Motor neuron (in vitro differentiated cells): ENCODE measurements around the gene SUSD1. TPM values are rescaled to one million over a fixed set of nuclear protein-coding genes. Genes with fewer than 3 reads are reported as not detected.
"Not testable (repeated sequence)": the region's sequence is repeated elsewhere in the genome, so short reads cannot be mapped to it uniquely, and the experiment has no call there.

Experiments
- ATAC-seq, 8 experiments: fragments of 200-7000 bp; cut with Tn5 transposase; replicated peaks in 6 of 8; 2 replicates each; pipeline ENCODE4 v1.8.0; 2021; ENCODE audit warnings: mild to moderate bottlenecking in 8 of 8, moderate library complexity in 8 of 8
- H3K27ac ChIP-seq, 2 donors: fragments of 250-450 bp; sonication (Bioruptor Pico); 2 replicates each; pipeline ENCODE4 v1.9.0; 2021; ENCODE audit warnings: antibody characterized with exemption in 2 of 2, mild to moderate bottlenecking in 2 of 2, moderate library complexity in 1 of 2
- H3K4me1 ChIP-seq, 2 donors: fragments of 250-450 bp; sonication (Bioruptor Pico); replicated peaks in 1 of 2; 2 replicates each; pipeline ENCODE4 v1.6.1; 2021; ENCODE audit warnings: antibody characterized with exemption in 2 of 2, mild to moderate bottlenecking in 2 of 2, moderate library complexity in 1 of 2
- H3K4me3 ChIP-seq, 5 donors: fragments of 250-450 bp; sonication (Bioruptor Pico); 2 replicates each; pipeline ENCODE4 v1.9.0; 2021; ENCODE audit warnings: antibody characterized with exemption in 5 of 5, mild to moderate bottlenecking in 5 of 5, moderate library complexity in 4 of 5
- WGBS, 10 experiments: fragments of 450-650 bp; shearing (Covaris generic); methylation state at CpG; one replicate each; pipeline ENCODE4 v1.0.0; 2022; 5-methylcytosine and 5-hydroxymethylcytosine counted together
- in situ Hi-C, 9 experiments: fragments of 400-800 bp; cut with MboI; loops; one replicate each; pipeline ENCODE4 v1.15.0; 2021; ENCODE audit warnings: low sequenced_read_pairs in 9 of 9, low pct_unique_long_range_greater_than_20kb in 2 of 9; ENCODE audit not compliant: unreplicated experiment in 9 of 9
- total RNA-seq, 8 experiments: library from RNA; unstranded; fragments of 300-600 nt; gene quantifications; 2 replicates each; pipeline versions ENCODE4 v1.2.3 to v1.2.4, GENCODE V29; 2022

The SUSD1 gene
- 10 to 100 TPM in 3 of 8 experiments, 1 to 10 TPM in 5; 4.9 to 15.9 (median 8.4) TPM for total RNA-seq

GRCh38 chr9:112174965-112175795, at the start of gene SUSD1:
Gene SUSD1 (minus strand): TSS chr9:112175297. CDS start chr9:112175235, 62 bp downstream.
- in situ Hi-C loops, result no loop called here
- Histone ChIP-seq H3K27ac (peak within 1 kb of the TSS; percentile 39 to 69), H3K4me3 (peak within 1 kb of the TSS; percentile 50 to 62 (median 55)), H3K4me1 (peaks cover 5 to 6% of the 10 kb centered on the region in 2 donors)
- WGBS, 10 experiments, result 0% methylated on average over 3 of the region's 88 CpGs; no CpG with 5 or more reads in 9 of the 10 experiments
- peak; percentile 74 to 84 (median 78) for ATAC-seq

- ATAC-seq, result peak in 2 of 8 experiments; percentile 21 to 52
- in situ Hi-C loops, result loop anchor here in 1 of 9 experiments (25.0 kb wide), 1 partner anchor 112 kb away; no protein-coding TSS in a partner anchor
Measured at GRCh38 chr9:112224401-112225289, 49.5 kb upstream of the SUSD1 start.

GRCh38 chr9:112218908-112219307, 43.8 kb upstream of the SUSD1 start:
- peaks cover 10 to 13% of the 10 kb centered on the region in 2 donors for H3K4me1 ChIP-seq
- WGBS, 10 experiments, result 74 to 100% (median 93%) methylated on average over 2 to 3 of the region's 3 CpGs; no CpG with 5 or more reads in 1 of the 10 experiments
- no peak overlapping the region for H3K4me3 ChIP-seq
- in situ Hi-C loops, result loop anchor here in 1 of 9 experiments (25.0 kb wide), 1 partner anchor 107 kb away; no protein-coding TSS in a partner anchor
- no peak overlapping the region for H3K27ac ChIP-seq
- ATAC-seq, result no peak

More at GRCh38 chr9:112224401-112225289, 49.5 kb upstream of the SUSD1 start:
- Histone ChIP-seq H3K4me3 (no peak overlapping the region), H3K27ac (no peak overlapping the region), H3K4me1 (peaks cover 9 to 10% of the 10 kb centered on the region in 2 donors)
- 39 to 100% (median 93%) methylated on average over 1 to 4 of the region's 4 CpGs; no CpG with 5 or more reads in 1 of the 10 experiments for WGBS, 10 experiments

GRCh38 chr9:112212926-112213325, 37.8 kb upstream of the SUSD1 start:
- Histone ChIP-seq H3K4me1 (no peaks in the 10 kb centered on the region), H3K4me3 (no peak overlapping the region), H3K27ac (no peak overlapping the region)
- no peak for ATAC-seq
- in situ Hi-C loops, result loop anchor here in 1 of 9 experiments (25.0 kb wide), 1 partner anchor 101 kb away; no protein-coding TSS in a partner anchor
- WGBS, 10 experiments, result 80 to 100% (median 91%) methylated on average over 1 to 2 of the region's 2 CpGs; no CpG with 5 or more reads in 2 of the 10 experiments

GRCh38 chr9:112207451-112207850, 32.4 kb upstream of the SUSD1 start:
- no peaks in the 10 kb centered on the region for H3K4me1 ChIP-seq
- WGBS, 10 experiments, result 88 to 100% (median 100%) methylated on average over 1 of the region's 1 CpG; no CpG with 5 or more reads in 1 of the 10 experiments
- H3K27ac ChIP-seq, result no peak overlapping the region
- H3K4me3 ChIP-seq, result no peak overlapping the region
- in situ Hi-C loops, result loop anchor here in 1 of 9 experiments (25.0 kb wide), 1 partner anchor 95 kb away; no protein-coding TSS in a partner anchor
- no peak for ATAC-seq

- 0 to 100% (median 75%) methylated on average over 1 to 2 of the region's 2 CpGs; no CpG with 5 or more reads in 3 of the 10 experiments for WGBS, 10 experiments
- H3K4me1 ChIP-seq, result no peaks in the 10 kb centered on the region
- H3K27ac ChIP-seq, result no peak overlapping the region
- in situ Hi-C loops, result loop anchor here in 1 of 9 experiments (25.0 kb wide), 1 partner anchor 91 kb away; no protein-coding TSS in a partner anchor
- H3K4me3 ChIP-seq, result no peak overlapping the region
- no peak for ATAC-seq
Measured at GRCh38 chr9:112203536-112203935, 28.4 kb upstream of the SUSD1 start.

GRCh38 chr9:112200711-112201110, 25.6 kb upstream of the SUSD1 start:
- H3K27ac ChIP-seq, result no peak overlapping the region
- WGBS, 10 experiments, result 60 to 100% (median 98%) methylated on average over 1 to 5 of the region's 5 CpGs; no CpG with 5 or more reads in 2 of the 10 experiments
- in situ Hi-C loops, result loop anchor here in 1 of 9 experiments (25.0 kb wide), 1 partner anchor 88 kb away; no protein-coding TSS in a partner anchor
- peak in 3 of 8 experiments; percentile 44 to 81 (median 71) for ATAC-seq
- no peaks in the 10 kb centered on the region for H3K4me1 ChIP-seq
- no peak overlapping the region for H3K4me3 ChIP-seq

GRCh38 chr9:112198646-112199045, 23.5 kb upstream of the SUSD1 start:
- ATAC-seq, result no peak
- H3K27ac ChIP-seq, result no peak overlapping the region
- H3K4me1 ChIP-seq, result peaks cover under 1 to 3% of the 10 kb centered on the region in 2 donors
- in situ Hi-C loops, result no loop called here
- H3K4me3 ChIP-seq, result no peak overlapping the region
- 57 to 100% (median 89%) methylated on average over 1 to 4 of the region's 4 CpGs for WGBS, 10 experiments

- in situ Hi-C loops, result no loop called here
- 90 to 100% (median 98%) methylated on average over 1 to 4 of the region's 4 CpGs for WGBS, 10 experiments
- H3K4me1 ChIP-seq, result peaks cover 2 to 3% of the 10 kb centered on the region in 2 donors
- no peak overlapping the region for H3K4me3 ChIP-seq
- no peak for ATAC-seq
- H3K27ac ChIP-seq, result no peak overlapping the region
Measured at GRCh38 chr9:112194969-112195431, 19.9 kb upstream of the SUSD1 start.

- WGBS, 10 experiments, result 0 to 100% (median 47%) methylated on average over 2 to 6 of the region's 6 CpGs
- Histone ChIP-seq H3K27ac (no peak overlapping the region), H3K4me3 (no peak overlapping the region), H3K4me1 (peaks cover 2 to 3% of the 10 kb centered on the region in 2 donors)
- ATAC-seq, result peak in 5 of 8 experiments; percentile 56 to 96 (median 70)
- in situ Hi-C loops, result no loop called here
Measured at GRCh38 chr9:112193572-112194288, 18.6 kb upstream of the SUSD1 start.

- H3K27ac ChIP-seq, in situ Hi-C loops, H3K4me1 ChIP-seq, ATAC-seq, H3K4me3 ChIP-seq: not testable (repeated sequence)
- 88 to 100% (median 100%) methylated on average over 1 of the region's 1 CpG; no CpG with 5 or more reads in 3 of the 10 experiments for WGBS, 10 experiments
Measured at GRCh38 chr9:112190320-112190719, 15.2 kb upstream of the SUSD1 start.

GRCh38 chr9:112188884-112189283, 13.8 kb upstream of the SUSD1 start:
- no peak for ATAC-seq
- H3K27ac ChIP-seq, result no peak overlapping the region
- 83 to 100% (median 100%) methylated on average over 1 of the region's 1 CpG; no CpG with 5 or more reads in 3 of the 10 experiments for WGBS, 10 experiments
- peaks cover 0 to 2% of the 10 kb centered on the region in 2 donors for H3K4me1 ChIP-seq
- no peak overlapping the region for H3K4me3 ChIP-seq
- in situ Hi-C loops, result no loop called here
